SK-N-SH treated with all-trans-retinoic acid at 6 μM for 48 hours (cell line): Measurements from ENCODE around the gene HDHD2.

Source experiments
- ATAC-seq: fragments of 200-7000 bp; cut with Tn5 transposase; 3 replicates; pipeline ENCODE4 v1.9.1; 2020; ENCODE audit warnings: mild to moderate bottlenecking, moderate library complexity
- ARNTL ChIP-seq: fragments of 450-650 bp; formaldehyde crosslinking; IDR thresholded peaks from 2 replicates; pipeline ENCODE4 v1.5.0; 2020; ENCODE audit warnings: low read depth, mild to moderate bottlenecking, moderate library complexity, borderline replicate concordance
- BACH2 ChIP-seq: fragments of 250-450 bp; sonication (Bioruptor Pico); IDR thresholded peaks from 2 replicates; pipeline ENCODE4 v1.9.0; 2021; ENCODE audit warnings: mild to moderate bottlenecking, borderline replicate concordance
- CSDC2 ChIP-seq: fragments of 250-450 bp; sonication (Bioruptor Pico); IDR thresholded peaks from 2 replicates; pipeline ENCODE4 v1.5.0; 2020; ENCODE audit warnings: mild to moderate bottlenecking, moderate library complexity
- ESRRG ChIP-seq: fragments of 250-450 bp; sonication (Bioruptor Pico); IDR thresholded peaks from 2 replicates; pipeline ENCODE4 v1.6.1; 2021; ENCODE audit warnings: mild to moderate bottlenecking
- GLIS3 ChIP-seq: fragments of 250-450 bp; sonication (Bioruptor Pico); IDR thresholded peaks from 2 replicates; pipeline ENCODE4 v1.5.0; 2020; ENCODE audit warnings: mild to moderate bottlenecking, moderate library complexity
- ISL1 ChIP-seq: fragments of 250-450 bp; sonication (Bioruptor Pico); IDR thresholded peaks from 2 replicates; pipeline ENCODE4 v2.1.2; 2022; ENCODE audit warnings: mild to moderate bottlenecking, moderate library complexity
- OSR1 ChIP-seq: fragments of 250-450 bp; sonication (Bioruptor Pico); IDR thresholded peaks from 2 replicates; pipeline ENCODE4 v1.8.0; 2022; ENCODE audit warnings: moderate library complexity, mild to moderate bottlenecking, inconsistent platforms
- PPARA ChIP-seq: fragments of 250-450 bp; sonication (Bioruptor Pico); IDR thresholded peaks from 2 replicates; pipeline ENCODE4 v1.5.0; 2020; ENCODE audit warnings: mild to moderate bottlenecking, borderline replicate concordance
- RARB ChIP-seq: fragments of 250-450 bp; sonication (Bioruptor Pico); IDR thresholded peaks from 2 replicates; pipeline ENCODE4 v1.8.0; 2021; ENCODE audit warnings: mild to moderate bottlenecking, moderate library complexity
- SNAI2 ChIP-seq: fragments of 250-450 bp; sonication (Bioruptor Pico); IDR thresholded peaks from 2 replicates; pipeline ENCODE4 v1.5.0; 2020; ENCODE audit warnings: mild to moderate bottlenecking, moderate library complexity
- TCF4 ChIP-seq: fragments of 250-450 bp; sonication (Bioruptor Pico); IDR thresholded peaks from 2 replicates; pipeline ENCODE4 v1.8.0; 2021; ENCODE audit warnings: mild to moderate bottlenecking, moderate library complexity, borderline replicate concordance
- TOX ChIP-seq: fragments of 250-450 bp; sonication (Bioruptor Pico); IDR thresholded peaks from 2 replicates; pipeline ENCODE4 v1.8.0; 2021; ENCODE audit warnings: mild to moderate bottlenecking, moderate library complexity, borderline replicate concordance
- TSHZ2 ChIP-seq: fragments of 250-450 bp; sonication (Bioruptor Pico); IDR thresholded peaks from 2 replicates; pipeline ENCODE4 v1.5.0; 2020; ENCODE audit warnings: mild to moderate bottlenecking, moderate library complexity
- ZC3H10 ChIP-seq: fragments of 250-450 bp; sonication (Bioruptor Pico); IDR thresholded peaks from 2 replicates; pipeline ENCODE4 v1.5.1; 2021; ENCODE audit warnings: mild to moderate bottlenecking, moderate library complexity
- ZFP3 ChIP-seq: fragments of 250-450 bp; sonication (Bioruptor Pico); IDR thresholded peaks from 2 replicates; pipeline ENCODE4 v1.5.0; 2020; ENCODE audit warnings: mild to moderate bottlenecking, moderate library complexity
- ZFP30 ChIP-seq: fragments of 450-650 bp; formaldehyde crosslinking; IDR thresholded peaks from 2 replicates; pipeline ENCODE4 v1.5.0; 2022; ENCODE audit warnings: mild to moderate bottlenecking, moderate library complexity
- ZNF565 ChIP-seq: fragments of 450-650 bp; formaldehyde crosslinking; conservative IDR thresholded peaks from 2 replicates; pipeline ENCODE4 v1.5.0; 2020; ENCODE audit warnings: low read depth, mild to moderate bottlenecking, moderate library complexity
- ZNF70 ChIP-seq: fragments of 450-650 bp; formaldehyde crosslinking; IDR thresholded peaks from 2 replicates; pipeline ENCODE4 v1.5.0; 2020; ENCODE audit warnings: mild to moderate bottlenecking, moderate library complexity
- ZNF8 ChIP-seq: fragments of 450-650 bp; formaldehyde crosslinking; IDR thresholded peaks from 2 replicates; pipeline ENCODE4 v1.5.0; 2020; ENCODE audit warnings: mild to moderate bottlenecking, moderate library complexity
- TF ChIP-seq, protein P1 (sequence below): fragments of 250-450 bp; sonication (Bioruptor Pico); IDR thresholded peaks from 2 replicates; pipeline ENCODE4 v1.8.0; 2020; ENCODE audit warnings: mild to moderate bottlenecking, moderate library complexity, borderline replicate concordance
- TF ChIP-seq, protein P2 (sequence below): fragments of 250-450 bp; sonication (Bioruptor Pico); IDR thresholded peaks from 2 replicates; pipeline ENCODE4 v1.5.1; 2021; ENCODE audit warnings: mild to moderate bottlenecking, moderate library complexity
- TF ChIP-seq, protein P3 (sequence below): fragments of 250-450 bp; sonication (Bioruptor Pico); IDR thresholded peaks from 2 replicates; pipeline ENCODE4 v1.5.1; 2020; ENCODE audit warnings: low read depth, mild to moderate bottlenecking, moderate library complexity

HDHD2 gene

DNA sequence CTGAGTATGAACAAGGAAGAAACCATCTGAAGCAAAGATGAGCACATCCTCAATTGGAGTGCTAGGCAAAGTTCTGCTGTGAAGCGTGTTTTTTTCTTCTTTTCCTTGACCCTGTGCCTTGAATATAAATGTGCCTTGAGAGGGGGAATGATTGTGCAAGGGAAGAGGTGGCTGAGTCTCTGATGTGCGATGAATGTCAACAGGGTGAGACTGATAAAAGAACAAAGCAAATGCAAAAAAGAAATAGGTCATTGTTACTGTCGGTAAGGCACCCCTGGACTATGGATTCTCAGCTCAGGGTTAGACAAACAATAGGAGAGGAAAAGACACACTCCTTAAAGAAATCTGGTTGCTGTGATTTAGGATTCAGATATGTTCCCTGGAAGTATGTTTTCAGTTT is 54.5 kb downstream of the HDHD2 start:
- TF ChIP-seq ZNF8 (CRISPR knock-in tag) (no peak), BACH2 (no peak), TOX (no peak), ISL1 (CRISPR knock-in tag) (no peak), ZFP30 (CRISPR knock-in tag) (no peak), TSHZ2 (CRISPR knock-in tag) (no peak), PPARA (CRISPR knock-in tag) (no peak), RARB (no peak), ZFP3 (CRISPR knock-in tag) (no peak), OSR1 (CRISPR knock-in tag) (no peak), ESRRG (CRISPR knock-in tag) (no peak), ZNF565 (no peak), TCF4 (no peak), GLIS3 (no peak), ARNTL (CRISPR knock-in tag) (no peak)
- TF ChIP-seq, protein P1, sequence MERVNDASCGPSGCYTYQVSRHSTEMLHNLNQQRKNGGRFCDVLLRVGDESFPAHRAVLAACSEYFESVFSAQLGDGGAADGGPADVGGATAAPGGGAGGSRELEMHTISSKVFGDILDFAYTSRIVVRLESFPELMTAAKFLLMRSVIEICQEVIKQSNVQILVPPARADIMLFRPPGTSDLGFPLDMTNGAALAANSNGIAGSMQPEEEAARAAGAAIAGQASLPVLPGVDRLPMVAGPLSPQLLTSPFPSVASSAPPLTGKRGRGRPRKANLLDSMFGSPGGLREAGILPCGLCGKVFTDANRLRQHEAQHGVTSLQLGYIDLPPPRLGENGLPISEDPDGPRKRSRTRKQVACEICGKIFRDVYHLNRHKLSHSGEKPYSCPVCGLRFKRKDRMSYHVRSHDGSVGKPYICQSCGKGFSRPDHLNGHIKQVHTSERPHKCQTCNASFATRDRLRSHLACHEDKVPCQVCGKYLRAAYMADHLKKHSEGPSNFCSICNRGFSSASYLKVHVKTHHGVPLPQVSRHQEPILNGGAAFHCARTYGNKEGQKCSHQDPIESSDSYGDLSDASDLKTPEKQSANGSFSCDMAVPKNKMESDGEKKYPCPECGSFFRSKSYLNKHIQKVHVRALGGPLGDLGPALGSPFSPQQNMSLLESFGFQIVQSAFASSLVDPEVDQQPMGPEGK: no peak
- ATAC-seq: no peak

GRCh38 chr18:47087676-47088075 is 62.6 kb downstream of the HDHD2 start:
- no peak for ATAC-seq
- TF ChIP-seq ZC3H10 (CRISPR knock-in tag) (no peak), GLIS3 (no peak), ARNTL (CRISPR knock-in tag) (no peak), TSHZ2 (CRISPR knock-in tag) (no peak), ZFP30 (CRISPR knock-in tag) (no peak), TCF4 (no peak), ESRRG (CRISPR knock-in tag) (no peak), BACH2 (no peak), CSDC2 (CRISPR knock-in tag) (no peak), PPARA (CRISPR knock-in tag) (no peak), ZNF565 (no peak), RARB (no peak), ZNF70 (CRISPR knock-in tag) (no peak)
- TF ChIP-seq, protein P2, sequence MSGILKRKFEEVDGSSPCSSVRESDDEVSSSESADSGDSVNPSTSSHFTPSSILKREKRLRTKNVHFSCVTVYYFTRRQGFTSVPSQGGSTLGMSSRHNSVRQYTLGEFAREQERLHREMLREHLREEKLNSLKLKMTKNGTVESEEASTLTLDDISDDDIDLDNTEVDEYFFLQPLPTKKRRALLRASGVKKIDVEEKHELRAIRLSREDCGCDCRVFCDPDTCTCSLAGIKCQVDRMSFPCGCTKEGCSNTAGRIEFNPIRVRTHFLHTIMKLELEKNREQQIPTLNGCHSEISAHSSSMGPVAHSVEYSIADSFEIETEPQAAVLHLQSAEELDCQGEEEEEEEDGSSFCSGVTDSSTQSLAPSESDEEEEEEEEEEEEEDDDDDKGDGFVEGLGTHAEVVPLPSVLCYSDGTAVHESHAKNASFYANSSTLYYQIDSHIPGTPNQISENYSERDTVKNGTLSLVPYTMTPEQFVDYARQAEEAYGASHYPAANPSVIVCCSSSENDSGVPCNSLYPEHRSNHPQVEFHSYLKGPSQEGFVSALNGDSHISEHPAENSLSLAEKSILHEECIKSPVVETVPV (CRISPR knock-in tag): no peak
- TF ChIP-seq, protein P3, sequence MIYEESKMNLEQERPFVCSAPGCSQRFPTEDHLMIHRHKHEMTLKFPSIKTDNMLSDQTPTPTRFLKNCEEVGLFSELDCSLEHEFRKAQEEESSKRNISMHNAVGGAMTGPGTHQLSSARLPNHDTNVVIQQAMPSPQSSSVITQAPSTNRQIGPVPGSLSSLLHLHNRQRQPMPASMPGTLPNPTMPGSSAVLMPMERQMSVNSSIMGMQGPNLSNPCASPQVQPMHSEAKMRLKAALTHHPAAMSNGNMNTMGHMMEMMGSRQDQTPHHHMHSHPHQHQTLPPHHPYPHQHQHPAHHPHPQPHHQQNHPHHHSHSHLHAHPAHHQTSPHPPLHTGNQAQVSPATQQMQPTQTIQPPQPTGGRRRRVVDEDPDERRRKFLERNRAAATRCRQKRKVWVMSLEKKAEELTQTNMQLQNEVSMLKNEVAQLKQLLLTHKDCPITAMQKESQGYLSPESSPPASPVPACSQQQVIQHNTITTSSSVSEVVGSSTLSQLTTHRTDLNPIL (CRISPR knock-in tag): no peak

DNA sequence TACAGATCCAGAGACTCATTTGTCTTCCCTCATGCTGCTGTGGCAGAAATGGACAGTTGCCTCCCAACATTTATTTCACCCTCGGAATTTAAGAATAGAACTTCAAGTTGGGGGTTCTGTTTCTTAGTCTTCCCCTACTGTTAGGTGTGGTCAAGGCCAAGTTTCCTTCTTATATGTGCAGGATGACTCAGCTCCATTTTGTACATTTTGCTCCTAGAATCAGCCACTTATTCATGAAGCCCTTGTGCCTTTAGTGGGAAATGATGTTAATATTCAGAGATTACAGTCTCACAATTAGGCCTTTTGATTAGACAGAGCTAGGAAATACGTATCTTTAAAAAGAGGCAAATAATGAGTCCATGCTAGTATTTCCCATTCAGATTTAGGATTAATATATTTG is 68.7 kb downstream of the HDHD2 start:
- ATAC-seq: no peak

More for the DNA sequence above, 68.7 kb downstream of the HDHD2 start:
- TF ChIP-seq SNAI2 (no peak), GLIS3 (no peak), ZNF8 (CRISPR knock-in tag) (no peak), TCF4 (no peak)
- TF ChIP-seq, all 23 proteins: peak for 0
